Measurements from ENCODE around the gene RABGEF1. TPM values are rescaled to one million over a fixed set of nuclear protein-coding genes. Genes with fewer than 3 reads are reported as not detected.
"Not testable (repeated sequence)": the region's sequence is repeated elsewhere in the genome, so short reads cannot be mapped to it uniquely, and the experiment has no call there.

The RABGEF1 gene
- total RNA-seq, 2 donors from 2014 or later: 16.3 to 25.5 TPM

- DNase-seq (ENCODE audit: low spot score): no peak
- Histone ChIP-seq H3K27ac (no peak overlapping the region), H3K36me3 (no peaks in the 10 kb centered on the region), H3K9me3 (no peaks in the 10 kb centered on the region), H3K4me1 (peaks cover 0 to 3% of the 10 kb centered on the region in 2 donors), H3K27me3 (no peaks in the 10 kb centered on the region), H3K4me3 (no peak overlapping the region)
- TF ChIP-seq CTCF (IDR thresholded peaks at IDR 0.05): no peak
Observed at GRCh38 chr7:66756889-66757288, 16.4 kb downstream of the RABGEF1 start.

GRCh38 chr7:66757939-66758338, 17.4 kb downstream of the RABGEF1 start:
- H3K4me3 ChIP-seq: no peak overlapping the region
- H3K4me1 ChIP-seq: peaks cover 0 to 3% of the 10 kb centered on the region in 2 donors
- H3K27me3 ChIP-seq: no peaks in the 10 kb centered on the region
- no peak for DNase-seq (ENCODE audit: low spot score)
- no peak overlapping the region for H3K27ac ChIP-seq
- H3K9me3 ChIP-seq: no peaks in the 10 kb centered on the region
- no peak for TF ChIP-seq CTCF (IDR thresholded peaks at IDR 0.05)
- no peaks in the 10 kb centered on the region for H3K36me3 ChIP-seq

- H3K27me3 ChIP-seq: no peaks in the 10 kb centered on the region
- no peaks in the 10 kb centered on the region for H3K36me3 ChIP-seq
- no peaks in the 10 kb centered on the region for H3K9me3 ChIP-seq
- no peak for TF ChIP-seq CTCF (IDR thresholded peaks at IDR 0.05)
- no peak overlapping the region for H3K27ac ChIP-seq
- DNase-seq (ENCODE audit: low spot score): no peak
- peaks cover 0 to 3% of the 10 kb centered on the region in 2 donors for H3K4me1 ChIP-seq
- H3K4me3 ChIP-seq: no peak overlapping the region
Observed at GRCh38 chr7:66758950-66759628, 18.6 kb downstream of the RABGEF1 start.

GRCh38 chr7:66763183-66763582, 22.6 kb downstream of the RABGEF1 start:
- peaks cover 0 to 12% of the 10 kb centered on the region in 2 donors for H3K4me1 ChIP-seq
- H3K36me3 ChIP-seq; H3K4me3 ChIP-seq; H3K9me3 ChIP-seq; H3K27me3 ChIP-seq; DNase-seq (ENCODE audit: low spot score); H3K27ac ChIP-seq: not testable (repeated sequence)

GRCh38 chr7:66763633-66764355, 23.3 kb downstream of the RABGEF1 start:
- not testable (repeated sequence) for H3K9me3 ChIP-seq; H3K27me3 ChIP-seq; H3K4me3 ChIP-seq; H3K36me3 ChIP-seq; DNase-seq (ENCODE audit: low spot score); H3K27ac ChIP-seq
- H3K4me1 ChIP-seq: peaks cover 0 to 12% of the 10 kb centered on the region in 2 donors

GRCh38 chr7:66764905-66765304, 24.4 kb downstream of the RABGEF1 start:
- not testable (repeated sequence) for H3K27me3 ChIP-seq; DNase-seq (ENCODE audit: low spot score); H3K27ac ChIP-seq; H3K36me3 ChIP-seq; H3K9me3 ChIP-seq; H3K4me3 ChIP-seq
- peaks cover 0 to 14% of the 10 kb centered on the region in 2 donors for H3K4me1 ChIP-seq

- H3K27ac ChIP-seq; H3K27me3 ChIP-seq; H3K4me3 ChIP-seq; H3K36me3 ChIP-seq; DNase-seq (ENCODE audit: low spot score); H3K9me3 ChIP-seq: not testable (repeated sequence)
- H3K4me1 ChIP-seq: peaks cover 0 to 14% of the 10 kb centered on the region in 2 donors
Observed at GRCh38 chr7:66765322-66766025, 24.9 kb downstream of the RABGEF1 start.
